GM18861 (cell line): ENCODE measurements around the gene NFU1.

ENCODE experiments used
- ATAC-seq: cut with Tn5 transposase; IDR thresholded peaks from one replicate; pipeline ENCODE4 v1.9.1; 2021; ENCODE audit not compliant: unreplicated experiment

Gene NFU1

GRCh38 chr2:69348781-69349180 is 88.5 kb downstream of the NFU1 start:
- ATAC-seq = no peak
